Activated CD4-positive, alpha-beta T cell treated with anti-CD3 and anti-CD28 coated beads for 36 hours (primary cell): Measurements from ENCODE around the gene CYP4F11. TPM values are rescaled to one million over a fixed set of nuclear protein-coding genes. Genes with fewer than 3 reads are reported as not detected.
"Not testable (repeated sequence)": the region's sequence is repeated elsewhere in the genome, so short reads cannot be mapped to it uniquely, and the experiment has no call there.

Experiments
- ATAC-seq: fragments of 200-7000 bp; cut with Tn5 transposase; one replicate; pipeline ENCODE4 v1.10.0; 2021; ENCODE audit warnings: mild to moderate bottlenecking, moderate library complexity
- CTCF ChIA-PET: fragments of 350-600 bp; sonication (Branson Sonifier 250); formaldehyde crosslinking; loops from one replicate; lab custom pipeline; 2021; ENCODE audit warnings: antibody characterized with exemption; lab: Charles Lee
- POLR2A ChIA-PET: fragments of 350-600 bp; sonication (Branson Sonifier 250); formaldehyde crosslinking; loops from one replicate; lab custom pipeline; 2021; ENCODE audit warnings: antibody characterized with exemption, inconsistent platforms; lab: Charles Lee
- DNase-seq: peaks from one replicate; pipeline ENCODE4 v3.0.0-alpha.2; 2020
- H3K27ac Mint-ChIP-seq: one replicate; pipeline ENCODE4 v1.8.0; 2021; ENCODE audit warnings: mixed read lengths
- H3K27me3 Mint-ChIP-seq: one replicate; pipeline ENCODE4 v1.8.0; 2021; ENCODE audit warnings: mixed read lengths
- H3K36me3 Mint-ChIP-seq: one replicate; pipeline ENCODE4 v1.8.0; 2021; ENCODE audit warnings: low read depth, mixed read lengths
- H3K4me1 Mint-ChIP-seq: one replicate; pipeline ENCODE4 v1.8.0; 2021; ENCODE audit warnings: mixed read lengths
- H3K4me3 Mint-ChIP-seq: one replicate; pipeline ENCODE4 v1.8.0; 2021; ENCODE audit warnings: mild to moderate bottlenecking, moderate library complexity, mixed read lengths
- H3K9me3 Mint-ChIP-seq: one replicate; pipeline ENCODE4 v1.8.0; 2021; ENCODE audit warnings: low read depth, mixed read lengths
- intact Hi-C, 2 experiments: fragments of 100-400 bp; cut with DNase I in 1 of 2; cut with micrococcal nuclease in 1 of 2; formaldehyde crosslinking; loops; one replicate each; pipeline versions ENCODE4 v1.14.2 to v1.15.1; 2022 to 2024; cut with DNase I, micrococcal nuclease
- total RNA-seq, 2 experiments: library from RNA; stranded (reverse); gene quantifications; one replicate each; pipeline ENCODE4 v1.2.3, GENCODE V29; 2021

CYP4F11 gene
- total RNA-seq, 2 experiments from 2014 or later, result not detected

GRCh38 chr19:15945301-15945700 lies 11.0 kb upstream of the CYP4F11 start:
- no peak for DNase-seq
- Mint-ChIP-seq H3K27me3 (peaks cover 15% of the 10 kb centered on the region), H3K36me3 (peaks cover 5% of the 10 kb centered on the region), H3K9me3 (peaks cover 11% of the 10 kb centered on the region), H3K27ac (no peak overlapping the region), H3K4me1 (no peaks in the 10 kb centered on the region), H3K4me3 (no peak overlapping the region)
- intact Hi-C loops, result no loop called here
- POLR2A ChIA-PET, result no interaction called here
- ATAC-seq, result no peak
- CTCF ChIA-PET, result no interaction called here

DNA sequence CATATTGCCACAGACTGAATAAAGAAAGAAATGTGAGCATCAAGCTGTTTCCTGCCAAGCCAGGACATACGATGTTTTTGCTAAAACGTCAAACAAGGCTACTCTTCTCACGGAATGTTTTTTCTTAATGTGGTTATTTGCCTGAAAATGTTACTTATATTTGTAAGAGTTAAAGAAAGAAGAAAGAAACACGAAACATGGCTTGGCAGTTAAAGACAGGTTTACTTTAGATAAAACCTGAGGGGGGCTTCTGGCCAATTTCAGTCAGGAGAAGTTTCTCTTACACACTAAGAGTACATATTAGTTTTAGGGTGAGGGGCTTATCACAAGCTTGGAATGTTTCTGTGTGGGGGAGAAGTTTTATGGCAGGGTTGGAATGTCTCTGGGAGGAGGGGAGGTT lies 10.1 kb upstream of the CYP4F11 start:
- peaks cover 4% of the 10 kb centered on the region for H3K36me3 Mint-ChIP-seq
- ChIA-PET POLR2A (no interaction called here), CTCF (no interaction called here)
- H3K27ac Mint-ChIP-seq, result no peak overlapping the region
- H3K4me3 Mint-ChIP-seq, result no peak overlapping the region
- H3K9me3 Mint-ChIP-seq, result peaks cover 9% of the 10 kb centered on the region
- no peak for DNase-seq
- H3K27me3 Mint-ChIP-seq, result peaks cover 14% of the 10 kb centered on the region
- intact Hi-C loops, result no loop called here
- H3K4me1 Mint-ChIP-seq, result no peaks in the 10 kb centered on the region
- ATAC-seq, result no peak

DNA sequence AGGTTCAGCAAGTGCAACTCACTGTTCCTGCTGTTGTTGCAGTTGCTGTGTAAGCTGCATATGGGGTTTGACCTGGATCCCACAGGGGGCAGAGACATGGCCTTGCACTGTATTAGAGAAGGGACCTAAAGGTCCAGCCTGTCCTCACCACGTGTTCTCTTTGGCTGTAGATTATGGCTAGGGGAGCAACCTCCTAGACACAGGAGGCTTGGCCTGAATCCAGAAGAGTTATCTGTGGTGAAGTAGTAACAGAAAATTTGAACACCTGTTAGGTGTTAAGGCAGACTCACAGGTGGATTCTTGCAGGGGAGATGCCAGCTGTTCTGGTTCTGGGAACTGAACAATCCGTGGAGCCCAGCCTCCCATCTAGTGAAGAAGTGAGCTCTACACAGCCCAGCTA lies 3.4 kb upstream of the CYP4F11 start:
- Mint-ChIP-seq H3K4me1 (no peaks in the 10 kb centered on the region), H3K27ac (no peak overlapping the region), H3K36me3 (no peaks in the 10 kb centered on the region), H3K27me3 (peaks cover 2% of the 10 kb centered on the region), H3K9me3 (no peaks in the 10 kb centered on the region), H3K4me3 (no peak overlapping the region)
- ChIA-PET POLR2A (no interaction called here), CTCF (no interaction called here)
- no peak for DNase-seq
- no peak for ATAC-seq
- intact Hi-C loops, result no loop called here

- H3K4me3 Mint-ChIP-seq, result no peak overlapping the region
- H3K27me3 Mint-ChIP-seq, result no peaks in the 10 kb centered on the region
- no peaks in the 10 kb centered on the region for H3K36me3 Mint-ChIP-seq
- ATAC-seq (no peak), DNase-seq (no peak)
- ChIA-PET POLR2A (no interaction called here), CTCF (interaction anchor here (1.0 kb wide), 1 partner anchor 11 kb away, joined by 3 read pairs; no protein-coding TSS in a partner anchor)
- H3K27ac Mint-ChIP-seq, result no peak overlapping the region
- no peaks in the 10 kb centered on the region for H3K4me1 Mint-ChIP-seq
- H3K9me3 Mint-ChIP-seq, result no peaks in the 10 kb centered on the region
- intact Hi-C loops, result no loop called here
Observed at GRCh38 chr19:15936950-15937349, 2.6 kb upstream of the CYP4F11 start.

DNA sequence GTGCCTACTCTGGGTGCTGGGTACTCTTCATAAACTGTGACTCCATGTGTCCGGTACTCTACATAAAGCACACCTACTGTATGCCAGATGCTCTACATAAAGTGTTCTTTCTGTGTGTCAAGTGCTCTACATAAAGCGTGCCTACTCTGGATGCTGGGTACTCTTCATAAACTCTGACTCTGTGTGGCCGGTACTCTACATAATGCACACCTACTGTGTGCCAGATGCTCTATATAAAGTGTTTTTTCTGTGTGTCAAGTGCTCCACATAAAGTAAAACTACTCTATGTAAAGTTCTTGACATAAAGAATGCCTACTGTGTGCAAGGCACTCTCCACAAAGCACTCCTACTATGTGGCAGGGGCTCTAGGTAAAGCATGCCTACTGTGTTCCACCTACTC lies 1.8 kb upstream of the CYP4F11 start:
- ChIA-PET CTCF (interaction anchor here (0.6 kb wide), 1 partner anchor 35 kb away, joined by 3 read pairs; no protein-coding TSS in a partner anchor), POLR2A (no interaction called here)
- Mint-ChIP-seq H3K27me3 (no peaks in the 10 kb centered on the region), H3K4me3 (no peak overlapping the region), H3K36me3 (no peaks in the 10 kb centered on the region), H3K4me1 (no peaks in the 10 kb centered on the region), H3K9me3 (peaks cover 2% of the 10 kb centered on the region), H3K27ac (no peak overlapping the region)
- ATAC-seq (no peak), DNase-seq (no peak)
- intact Hi-C loops, result no loop called here

GRCh38 chr19:15935167-15935702 lies 906 bp upstream of the CYP4F11 start:
- no peak overlapping the region for H3K4me3 Mint-ChIP-seq
- ChIA-PET CTCF (interaction anchor here (0.6 to 1.0 kb wide), 3 partner anchors 36 to 1372 kb away, joined by 3 to 4 read pairs (median 3); no protein-coding TSS in a partner anchor), POLR2A (no interaction called here)
- no peaks in the 10 kb centered on the region for H3K36me3 Mint-ChIP-seq
- intact Hi-C loops, result no loop called here
- H3K4me1 Mint-ChIP-seq, result no peaks in the 10 kb centered on the region
- no peak overlapping the region for H3K27ac Mint-ChIP-seq
- no peak for ATAC-seq
- DNase-seq, result no peak
- peaks cover 5% of the 10 kb centered on the region for H3K9me3 Mint-ChIP-seq
- peaks cover 4% of the 10 kb centered on the region for H3K27me3 Mint-ChIP-seq

DNA sequence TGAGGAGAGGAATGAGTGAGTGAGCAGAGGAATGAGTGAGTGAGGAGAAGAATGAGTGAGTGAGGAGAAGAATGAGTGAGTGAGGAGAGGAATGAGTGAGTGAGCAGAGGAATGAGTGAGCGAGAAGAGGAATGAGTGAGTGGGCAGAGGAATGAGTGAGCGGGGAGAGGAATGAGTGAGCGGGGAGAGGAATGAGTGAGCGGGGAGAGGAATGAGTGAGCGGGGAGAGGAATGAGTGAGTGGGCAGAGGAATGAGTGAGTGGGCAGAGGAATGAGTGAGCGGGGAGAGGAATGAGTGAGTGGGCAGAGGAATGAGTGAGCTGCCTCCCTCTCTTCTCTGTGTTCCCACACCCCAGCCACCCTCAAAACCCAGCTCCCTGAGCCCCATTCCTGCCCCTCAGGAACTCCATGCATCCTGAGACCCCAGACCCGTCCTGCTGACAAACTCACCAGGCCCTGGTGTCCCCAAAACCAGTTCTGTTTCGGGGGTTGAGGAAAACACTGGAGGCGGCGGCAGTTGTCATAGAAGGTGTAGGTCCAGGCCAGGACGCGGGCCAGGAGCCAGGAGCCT lies 483 bp downstream of the CYP4F11 start:
- H3K27me3 Mint-ChIP-seq, result not testable (repeated sequence)
- peak; percentile 33 for DNase-seq

GRCh38 chr19:15928321-15928720 lies 6.0 kb downstream of the CYP4F11 start:
- DNase-seq (no peak), ATAC-seq (no peak)
- Mint-ChIP-seq H3K4me1 (no peaks in the 10 kb centered on the region), H3K36me3 (no peaks in the 10 kb centered on the region), H3K27me3 (peaks cover 20% of the 10 kb centered on the region), H3K27ac (no peak overlapping the region), H3K4me3 (no peak overlapping the region), H3K9me3 (peaks cover 5% of the 10 kb centered on the region)
- CTCF ChIA-PET, result no interaction called here
- intact Hi-C loops, result no loop called here
- POLR2A ChIA-PET, result no interaction called here

More for the DNA sequence above, 483 bp downstream of the CYP4F11 start:
- POLR2A ChIA-PET, H3K36me3 Mint-ChIP-seq, H3K4me1 Mint-ChIP-seq, CTCF ChIA-PET, ATAC-seq, H3K4me3 Mint-ChIP-seq, H3K9me3 Mint-ChIP-seq, H3K27ac Mint-ChIP-seq, intact Hi-C loops: not testable (repeated sequence)

GRCh38 chr19:15926484-15926883 lies 7.8 kb downstream of the CYP4F11 start:
- H3K27ac Mint-ChIP-seq, result no peak overlapping the region
- H3K4me3 Mint-ChIP-seq, result no peak overlapping the region
- H3K9me3 Mint-ChIP-seq, result peaks cover 5% of the 10 kb centered on the region
- CTCF ChIA-PET, result no interaction called here
- ATAC-seq (no peak), DNase-seq (no peak)
- peaks cover 20% of the 10 kb centered on the region for H3K27me3 Mint-ChIP-seq
- intact Hi-C loops, result no loop called here
- no peaks in the 10 kb centered on the region for H3K4me1 Mint-ChIP-seq
- H3K36me3 Mint-ChIP-seq, result no peaks in the 10 kb centered on the region
- POLR2A ChIA-PET, result no interaction called here

DNA sequence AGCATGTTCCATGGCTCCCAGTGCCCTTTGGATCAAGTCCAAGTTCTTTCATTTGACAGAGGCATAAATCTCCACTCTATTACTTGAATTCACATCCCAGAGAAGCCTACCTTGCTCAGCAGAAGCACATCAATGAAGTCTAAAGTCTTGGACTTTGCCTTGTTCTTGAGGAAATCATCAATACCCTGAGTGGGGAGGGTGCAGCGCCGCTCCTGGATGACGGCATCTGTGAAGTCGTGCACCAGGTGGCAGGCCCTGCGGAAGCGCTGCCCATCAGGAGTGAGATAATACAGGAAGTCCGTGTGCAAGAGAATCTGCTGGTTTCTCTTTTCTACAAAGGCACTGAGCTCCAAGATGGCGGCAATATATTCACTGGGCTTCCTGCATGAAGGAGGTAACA lies 10.6 kb downstream of the CYP4F11 start:
- Mint-ChIP-seq H3K4me1 (no peaks in the 10 kb centered on the region), H3K9me3 (no peaks in the 10 kb centered on the region), H3K36me3 (no peaks in the 10 kb centered on the region), H3K27ac (no peak overlapping the region), H3K27me3 (peaks cover 22% of the 10 kb centered on the region), H3K4me3 (no peak overlapping the region)
- ATAC-seq, result no peak
- intact Hi-C loops, result no loop called here
- no peak for DNase-seq
- ChIA-PET CTCF (no interaction called here), POLR2A (no interaction called here)

DNA sequence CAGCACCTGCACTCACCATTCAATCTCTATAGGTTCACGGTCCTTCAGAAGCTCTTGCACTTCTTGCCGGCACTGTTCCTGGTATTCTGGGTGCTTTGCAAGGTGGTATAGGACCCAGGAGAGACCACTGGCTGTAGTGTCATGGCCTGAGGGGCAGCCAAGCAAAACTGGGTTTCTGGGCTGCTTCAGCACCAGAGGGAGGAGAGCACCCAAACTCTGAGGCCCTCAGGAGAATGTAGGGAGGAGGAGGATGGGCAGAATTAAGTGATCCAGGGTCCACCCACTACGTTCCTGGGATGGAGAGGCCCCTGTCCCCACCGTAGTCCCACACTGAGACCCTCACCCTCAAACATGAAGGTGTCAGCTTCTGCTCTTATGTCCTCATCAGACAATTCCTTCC lies 12.3 kb downstream of the CYP4F11 start:
- Mint-ChIP-seq H3K4me1 (no peaks in the 10 kb centered on the region), H3K4me3 (no peak overlapping the region), H3K27ac (no peak overlapping the region), H3K36me3 (no peaks in the 10 kb centered on the region), H3K27me3 (peaks cover 24% of the 10 kb centered on the region), H3K9me3 (no peaks in the 10 kb centered on the region)
- intact Hi-C loops, result no loop called here
- DNase-seq (no peak), ATAC-seq (no peak)
- ChIA-PET POLR2A (no interaction called here), CTCF (no interaction called here)

- H3K4me1 Mint-ChIP-seq, result no peaks in the 10 kb centered on the region
- DNase-seq (no peak), ATAC-seq (no peak)
- CTCF ChIA-PET, result no interaction called here
- peaks cover 20% of the 10 kb centered on the region for H3K27me3 Mint-ChIP-seq
- H3K36me3 Mint-ChIP-seq, result peaks cover 3% of the 10 kb centered on the region
- no peaks in the 10 kb centered on the region for H3K9me3 Mint-ChIP-seq
- POLR2A ChIA-PET, result no interaction called here
- H3K4me3 Mint-ChIP-seq, result no peak overlapping the region
- H3K27ac Mint-ChIP-seq, result no peak overlapping the region
- intact Hi-C loops, result no loop called here
Observed at GRCh38 chr19:15919243-15919642, 15.1 kb downstream of the CYP4F11 start.
